Stimulated activated CD4-positive, alpha-beta T cell treated with anti-CD3 and anti-CD28 coated beads, Interleukin-1b, Interleukin-23, amount 100 ng/mL, for 4 hours (primary cell): Measurements from ENCODE around the gene TMEM94.

Experiments
- DNase-seq, 2 donors: peaks; one replicate each; pipeline ENCODE4 v3.0.0-alpha.2; 2020; ENCODE audit warnings: low read depth in 2 of 2

Gene TMEM94

GRCh38 chr17:75525806-75526554 lies 69.5 kb downstream of the TMEM94 start:
- DNase-seq: no peak

GRCh38 chr17:75526555-75527270 lies 70.3 kb downstream of the TMEM94 start:
- DNase-seq: no peak

- no peak for DNase-seq
These were observed 74.6 kb downstream of the TMEM94 start for GRCh38 chr17:75530837-75531720.

- DNase-seq: no peak
These were observed 75.3 kb downstream of the TMEM94 start for GRCh38 chr17:75531721-75532072.

GRCh38 chr17:75535119-75535537 lies 78.7 kb downstream of the TMEM94 start:
- peak in 1 of 2 donors; percentile 29 for DNase-seq

- DNase-seq: no peak
These were observed 79.4 kb downstream of the TMEM94 start for GRCh38 chr17:75535871-75536270.

GRCh38 chr17:75536366-75536765 lies 79.9 kb downstream of the TMEM94 start:
- DNase-seq: no peak

GRCh38 chr17:75539967-75540729 lies 83.7 kb downstream of the TMEM94 start:
- DNase-seq: no peak

GRCh38 chr17:75540923-75541503 lies 84.6 kb downstream of the TMEM94 start:
- no peak for DNase-seq

- DNase-seq: no peak
These were observed 85.8 kb downstream of the TMEM94 start for GRCh38 chr17:75542229-75542628.

GRCh38 chr17:75542728-75543336 lies 86.4 kb downstream of the TMEM94 start:
- no peak for DNase-seq

GRCh38 chr17:75544250-75544649 lies 87.8 kb downstream of the TMEM94 start:
- DNase-seq: no peak

- DNase-seq: no peak
These were observed 89.7 kb downstream of the TMEM94 start for GRCh38 chr17:75546181-75546580.

- DNase-seq: no peak
These were observed 90.7 kb downstream of the TMEM94 start for GRCh38 chr17:75547091-75547490.

GRCh38 chr17:75548813-75549212 lies 92.4 kb downstream of the TMEM94 start:
- no peak for DNase-seq
